Osteocyte (in vitro differentiated cells): ENCODE data around the gene ALS2. TPM values are rescaled to one million over a fixed set of nuclear protein-coding genes. Genes with fewer than 3 reads are reported as not detected.

Experiments
- DNase-seq: peaks from one replicate; pipeline ENCODE4 v3.0.0; 2021; ENCODE audit warnings: mixed read lengths; ENCODE audit not compliant: unreplicated experiment; ENCODE audit errors: extremely low spot score
- H3K27ac Mint-ChIP-seq: one replicate; pipeline ENCODE4 v1.8.0; 2021; ENCODE audit warnings: mild to moderate bottlenecking, mixed read lengths; ENCODE audit not compliant: unreplicated experiment
- H3K27me3 Mint-ChIP-seq: one replicate; pipeline ENCODE4 v1.8.0; 2021; ENCODE audit warnings: mixed read lengths; ENCODE audit not compliant: unreplicated experiment
- H3K36me3 Mint-ChIP-seq: one replicate; pipeline ENCODE4 v1.8.0; 2021; ENCODE audit warnings: mixed read lengths; ENCODE audit not compliant: unreplicated experiment
- H3K4me1 Mint-ChIP-seq: one replicate; pipeline ENCODE4 v1.8.0; 2021; ENCODE audit warnings: mixed read lengths; ENCODE audit not compliant: unreplicated experiment
- H3K4me3 Mint-ChIP-seq: one replicate; pipeline ENCODE4 v1.8.0; 2021; ENCODE audit warnings: mild to moderate bottlenecking, moderate library complexity, mixed read lengths; ENCODE audit not compliant: unreplicated experiment
- H3K9me3 Mint-ChIP-seq: one replicate; pipeline ENCODE4 v1.8.0; 2021; ENCODE audit warnings: mixed read lengths; ENCODE audit not compliant: unreplicated experiment
- CTCF ChIP-seq: fragments of 200-600 bp; sonication (generic); IDR thresholded peaks from 2 replicates; pipeline ENCODE4 v1.5.0; 2021; ENCODE audit warnings: antibody characterized with exemption, mild to moderate bottlenecking, moderate library complexity
- total RNA-seq: library from RNA; stranded (reverse); gene quantifications from 2 replicates; pipeline ENCODE4 v1.2.1, GENCODE V29; 2021

Gene ALS2
- total RNA-seq, 1 donor from 2014 or later, result 35.5 TPM

GRCh38 chr2:201701646-201702045 lies 79.1 kb downstream of the ALS2 start:
- Mint-ChIP-seq H3K4me3 (no peak overlapping the region), H3K27me3 (no peaks in the 10 kb centered on the region), H3K4me1 (peaks cover 41% of the 10 kb centered on the region), H3K27ac (no peak overlapping the region), H3K36me3 (peaks cover 52% of the 10 kb centered on the region), H3K9me3 (no peaks in the 10 kb centered on the region)
- no peak for TF ChIP-seq CTCF
- no peak for DNase-seq

GRCh38 chr2:201699416-201699815 lies 81.3 kb downstream of the ALS2 start:
- H3K27me3 Mint-ChIP-seq, result no peaks in the 10 kb centered on the region
- peak overlapping the region; percentile 83 for H3K27ac Mint-ChIP-seq
- H3K9me3 Mint-ChIP-seq, result no peaks in the 10 kb centered on the region
- DNase-seq, result no peak
- H3K4me3 Mint-ChIP-seq, result no peak overlapping the region
- H3K4me1 Mint-ChIP-seq, result peaks cover 51% of the 10 kb centered on the region
- H3K36me3 Mint-ChIP-seq, result peaks cover 39% of the 10 kb centered on the region
- no peak for TF ChIP-seq CTCF

GRCh38 chr2:201698588-201699226 lies 82.0 kb downstream of the ALS2 start, which contains the start of gene MPP4:
MPP4 (minus strand) TSS chr2:201698644; CDS start chr2:201693954, 4,690 bp downstream.
- H3K27ac Mint-ChIP-seq, result peak within 1 kb of the TSS; percentile 83
- DNase-seq, result no peak
- peaks cover 32% of the 10 kb centered on the region for H3K36me3 Mint-ChIP-seq
- no peaks in the 10 kb centered on the region for H3K9me3 Mint-ChIP-seq
- no peaks in the 10 kb centered on the region for H3K27me3 Mint-ChIP-seq
- H3K4me1 Mint-ChIP-seq, result peaks cover 51% of the 10 kb centered on the region
- H3K4me3 Mint-ChIP-seq, result no peak within 1 kb of the TSS
- TF ChIP-seq CTCF, result no peak

- H3K27me3 Mint-ChIP-seq, result no peaks in the 10 kb centered on the region
- TF ChIP-seq CTCF, result no peak
- peaks cover 25% of the 10 kb centered on the region for H3K36me3 Mint-ChIP-seq
- no peaks in the 10 kb centered on the region for H3K9me3 Mint-ChIP-seq
- H3K27ac Mint-ChIP-seq, result peak overlapping the region; percentile 83
- DNase-seq, result no peak
- no peak overlapping the region for H3K4me3 Mint-ChIP-seq
- H3K4me1 Mint-ChIP-seq, result peaks cover 51% of the 10 kb centered on the region
Observed at GRCh38 chr2:201697899-201698298, 82.8 kb downstream of the ALS2 start.

GRCh38 chr2:201696151-201696659 lies 84.5 kb downstream of the ALS2 start:
- H3K4me3 Mint-ChIP-seq, result no peak overlapping the region
- peak overlapping the region; percentile 62 for H3K27ac Mint-ChIP-seq
- no peaks in the 10 kb centered on the region for H3K9me3 Mint-ChIP-seq
- TF ChIP-seq CTCF, result no peak
- DNase-seq, result no peak
- peaks cover 12% of the 10 kb centered on the region for H3K36me3 Mint-ChIP-seq
- H3K27me3 Mint-ChIP-seq, result no peaks in the 10 kb centered on the region
- peaks cover 50% of the 10 kb centered on the region for H3K4me1 Mint-ChIP-seq
